Karpas-422 (cell line): Measurements from ENCODE around the gene C11orf24. TPM values are rescaled to one million over a fixed set of nuclear protein-coding genes. Genes with fewer than 3 reads are reported as not detected.
A peak's percentile ranks its signal among the peaks of the same experiment; 100 is the strongest.

Source experiments
- DNase-seq: peaks from one replicate; pipeline ENCODE4 v3.0.0-alpha.2; 2015
- H2AFZ ChIP-seq: fragments of 200-600 bp; sonication (generic); 2 replicates; pipeline ENCODE4 v1.6.1; 2014; ENCODE audit warnings: antibody characterized with exemption, low read length, mixed read lengths
- H3K27ac ChIP-seq: fragments of 200-600 bp; sonication (generic); 2 replicates; pipeline ENCODE4 v1.5.1; 2014; ENCODE audit warnings: mild to moderate bottlenecking, low read length, moderate library complexity
- H3K27me3 ChIP-seq: fragments of 200-600 bp; sonication (generic); 2 replicates; pipeline ENCODE4 v1.6.1; 2014; ENCODE audit warnings: low read length, mixed read lengths
- H3K36me3 ChIP-seq: fragments of 200-600 bp; sonication (generic); 2 replicates; pipeline ENCODE4 v1.6.1; 2014; ENCODE audit warnings: low read length, mixed read lengths; ENCODE audit not compliant: insufficient read depth
- H3K4me1 ChIP-seq: fragments of 200-600 bp; sonication (generic); 2 replicates; pipeline ENCODE4 v1.6.1; 2014; ENCODE audit warnings: mild to moderate bottlenecking, low read length, mixed read lengths
- H3K4me2 ChIP-seq: fragments of 200-600 bp; sonication (generic); 2 replicates; pipeline ENCODE4 v1.6.1; 2014; ENCODE audit warnings: low read length, low read depth, mild to moderate bottlenecking; ENCODE audit not compliant: poor library complexity, severe bottlenecking
- H3K4me3 ChIP-seq: fragments of 200-600 bp; sonication (generic); 2 replicates; pipeline ENCODE4 v1.5.1; 2014; ENCODE audit warnings: mild to moderate bottlenecking, antibody characterized with exemption, low read length, mixed read lengths
- H3K79me2 ChIP-seq: fragments of 200-600 bp; sonication (generic); 2 replicates; pipeline ENCODE4 v1.6.1; 2014; ENCODE audit warnings: mild to moderate bottlenecking, low read length, mixed read lengths
- H3K9ac ChIP-seq: fragments of 200-600 bp; sonication (generic); 2 replicates; pipeline ENCODE4 v1.6.0; 2014; ENCODE audit warnings: low read length
- H3K9me2 ChIP-seq: fragments of 200-600 bp; sonication (generic), shearing (Covaris generic); replicated peaks from 2 replicates; pipeline ENCODE4 v1.6.0; 2014; ENCODE audit warnings: mild to moderate bottlenecking, low read length, moderate library complexity; ENCODE audit not compliant: insufficient read depth
- H3K9me3 ChIP-seq: fragments of 300-700, 200-600 bp; sonication (generic); 2 replicates; pipeline ENCODE4 v1.6.1; 2014; ENCODE audit warnings: low read length, mixed read lengths
- H4K20me1 ChIP-seq: fragments of 200-600 bp; sonication (generic); 2 replicates; pipeline ENCODE4 v1.6.1; 2014; ENCODE audit warnings: mild to moderate bottlenecking, antibody characterized with exemption, low read length, low read depth; ENCODE audit not compliant: insufficient read depth
- total RNA-seq: library from RNA; depleted of rRNA; stranded (reverse); fragments of >200 nt; shearing (Covaris generic); gene quantifications from 2 replicates; pipeline ENCODE4 v1.2.3, GENCODE V29; 2014; ENCODE audit warnings: low replicate concordance

Gene C11orf24
- total RNA-seq, 1 experiment from 2014 or later = 25.4 TPM

DNA sequence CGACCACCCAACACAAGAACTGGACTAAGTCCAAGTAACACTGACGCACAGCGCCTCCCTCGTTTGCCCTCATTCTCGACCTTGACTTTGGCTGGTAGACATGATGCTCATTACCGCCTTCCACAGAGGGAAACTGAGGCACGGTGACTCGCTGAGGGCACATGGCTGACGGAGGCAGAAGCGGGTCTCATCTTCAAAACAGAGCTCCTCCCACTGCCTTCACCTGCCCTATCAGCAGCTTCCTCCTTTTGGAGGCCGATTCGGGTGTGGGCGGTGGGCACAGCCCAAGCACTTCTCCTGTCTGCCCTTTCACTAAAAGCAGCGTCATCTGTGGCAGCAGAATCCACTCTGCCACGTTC is 56.7 kb downstream of the C11orf24 start:
- Histone ChIP-seq H3K9me3 (no peaks in the 10 kb centered on the region), H3K4me2 (no peak overlapping the region), H4K20me1 (peaks cover 24% of the 10 kb centered on the region), H3K9me2 (no peaks in the 10 kb centered on the region), H3K4me1 (peaks cover 22% of the 10 kb centered on the region), H3K9ac (no peak overlapping the region), H3K36me3 (no peaks in the 10 kb centered on the region), H2AFZ (no peak overlapping the region), H3K27me3 (no peaks in the 10 kb centered on the region), H3K27ac (no peak overlapping the region), H3K79me2 (peaks cover 23% of the 10 kb centered on the region), H3K4me3 (no peak overlapping the region)
- DNase-seq = peak; percentile 57

DNA sequence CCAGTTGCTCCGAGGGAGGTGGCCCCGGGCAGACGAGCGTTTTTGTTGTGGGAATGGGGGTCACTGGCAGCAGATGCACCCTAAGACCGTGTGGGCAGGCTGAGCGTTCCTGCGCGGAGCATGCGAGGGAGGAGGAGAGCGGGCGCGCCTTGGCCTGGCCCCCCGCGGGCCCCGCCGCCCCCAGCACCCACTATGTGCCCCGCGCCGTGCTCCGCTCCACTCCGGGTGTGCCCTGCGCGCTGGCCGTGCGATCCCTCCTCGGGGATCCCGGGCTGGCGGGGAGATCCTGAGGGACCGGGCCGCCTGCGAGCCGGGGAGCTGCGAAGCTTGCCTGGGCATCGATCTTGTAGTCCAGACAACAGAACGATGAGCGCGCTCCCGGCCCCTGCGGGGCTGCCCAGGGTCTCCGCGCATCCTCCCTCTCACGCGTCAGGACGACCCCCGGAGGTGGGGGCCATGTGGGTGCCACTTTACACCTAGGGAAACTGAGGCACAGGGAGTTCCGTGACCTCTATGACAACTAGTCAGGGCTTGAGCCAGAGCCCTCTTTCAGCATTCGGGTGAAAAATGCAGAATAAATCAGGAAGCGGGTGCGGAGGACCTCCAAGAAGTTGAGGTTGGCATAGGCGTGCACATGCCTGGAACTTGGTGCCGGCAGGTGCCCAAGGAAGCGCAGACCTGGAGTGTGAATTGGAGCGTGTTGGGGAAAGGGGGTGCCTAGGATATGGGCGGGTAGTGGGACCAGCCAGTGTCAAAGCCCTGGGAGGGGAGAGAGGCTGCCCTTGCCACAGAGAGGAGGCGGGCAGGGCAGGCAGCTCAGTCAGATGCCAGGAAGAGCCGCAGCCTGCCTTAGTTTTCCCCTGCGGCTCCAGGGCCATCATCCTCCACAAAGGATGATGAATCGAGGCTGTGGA is 57.3 kb downstream of the C11orf24 start:
- Histone ChIP-seq H3K9me3 (no peaks in the 10 kb centered on the region), H2AFZ (peak overlapping the region; percentile 96), H3K4me2 (peak overlapping the region; percentile 92), H3K79me2 (peaks cover 23% of the 10 kb centered on the region), H3K9ac (peak overlapping the region; percentile 80), H3K27ac (no peak overlapping the region), H3K4me1 (peaks cover 23% of the 10 kb centered on the region), H3K27me3 (no peaks in the 10 kb centered on the region), H3K9me2 (no peaks in the 10 kb centered on the region), H3K36me3 (no peaks in the 10 kb centered on the region), H4K20me1 (peaks cover 31% of the 10 kb centered on the region), H3K4me3 (peak overlapping the region; percentile 74)
- DNase-seq = no peak

GRCh38 chr11:68213555-68214172 is 58.1 kb downstream of the C11orf24 start:
- peak overlapping the region; percentile 71; the same call in 1 of the 2 replicates for H3K27ac ChIP-seq
- DNase-seq = peak; percentile 96
- H3K36me3 ChIP-seq = no peaks in the 10 kb centered on the region
- peak overlapping the region; percentile 74 for H3K4me3 ChIP-seq
- H3K27me3 ChIP-seq = no peaks in the 10 kb centered on the region
- peaks cover 31% of the 10 kb centered on the region for H3K79me2 ChIP-seq
- peak overlapping the region; percentile 80 for H3K9ac ChIP-seq
- H4K20me1 ChIP-seq = peaks cover 38% of the 10 kb centered on the region
- H3K9me3 ChIP-seq = no peaks in the 10 kb centered on the region
- H2AFZ ChIP-seq = peak overlapping the region; percentile 96
- H3K4me1 ChIP-seq = peaks cover 28% of the 10 kb centered on the region
- H3K9me2 ChIP-seq = no peaks in the 10 kb centered on the region
- peak overlapping the region; percentile 92 for H3K4me2 ChIP-seq

DNA sequence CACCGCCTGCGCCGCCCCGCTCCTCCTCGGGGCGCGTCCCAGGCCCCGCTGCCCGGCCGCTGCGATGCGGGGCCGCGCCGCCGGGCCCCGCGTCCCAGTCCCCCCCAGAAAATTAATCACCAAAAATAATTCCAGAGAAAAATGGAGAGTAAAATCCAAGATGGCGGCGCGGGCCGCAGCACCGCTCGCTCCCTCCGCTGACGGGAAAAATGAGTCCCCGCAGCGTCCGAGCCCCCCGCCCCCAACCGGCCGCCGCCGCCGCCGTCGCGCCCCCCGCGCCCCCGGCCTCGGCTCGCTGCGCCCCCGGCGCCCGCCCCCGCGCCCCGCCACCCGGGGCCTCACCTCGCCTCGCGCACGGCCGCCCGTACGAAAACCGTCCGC is 58.6 kb downstream of the C11orf24 start, which contains the start of gene KMT5B:
KMT5B (minus strand) TSS at position 162 of the 381 bp plus-strand sequence. CDS start 23,220 bp downstream, outside the sequence.
- peak within 1 kb of the TSS; percentile 96 for H2AFZ ChIP-seq
- H3K9ac ChIP-seq = peak within 1 kb of the TSS; percentile 86
- H3K27ac ChIP-seq = peak within 1 kb of the TSS; percentile 71; the same call in 1 of the 2 replicates
- H3K27me3 ChIP-seq = no peaks in the 10 kb centered on the region
- H3K4me2 ChIP-seq = peak within 1 kb of the TSS; percentile 92
- H3K36me3 ChIP-seq = no peaks in the 10 kb centered on the region
- H3K9me2 ChIP-seq = no peaks in the 10 kb centered on the region
- peaks cover 36% of the 10 kb centered on the region for H3K79me2 ChIP-seq
- peaks cover 43% of the 10 kb centered on the region for H4K20me1 ChIP-seq
- H3K4me1 ChIP-seq = peaks cover 28% of the 10 kb centered on the region
- DNase-seq = peak; percentile 89
- no peaks in the 10 kb centered on the region for H3K9me3 ChIP-seq
- peak within 1 kb of the TSS; percentile 85 for H3K4me3 ChIP-seq

DNA sequence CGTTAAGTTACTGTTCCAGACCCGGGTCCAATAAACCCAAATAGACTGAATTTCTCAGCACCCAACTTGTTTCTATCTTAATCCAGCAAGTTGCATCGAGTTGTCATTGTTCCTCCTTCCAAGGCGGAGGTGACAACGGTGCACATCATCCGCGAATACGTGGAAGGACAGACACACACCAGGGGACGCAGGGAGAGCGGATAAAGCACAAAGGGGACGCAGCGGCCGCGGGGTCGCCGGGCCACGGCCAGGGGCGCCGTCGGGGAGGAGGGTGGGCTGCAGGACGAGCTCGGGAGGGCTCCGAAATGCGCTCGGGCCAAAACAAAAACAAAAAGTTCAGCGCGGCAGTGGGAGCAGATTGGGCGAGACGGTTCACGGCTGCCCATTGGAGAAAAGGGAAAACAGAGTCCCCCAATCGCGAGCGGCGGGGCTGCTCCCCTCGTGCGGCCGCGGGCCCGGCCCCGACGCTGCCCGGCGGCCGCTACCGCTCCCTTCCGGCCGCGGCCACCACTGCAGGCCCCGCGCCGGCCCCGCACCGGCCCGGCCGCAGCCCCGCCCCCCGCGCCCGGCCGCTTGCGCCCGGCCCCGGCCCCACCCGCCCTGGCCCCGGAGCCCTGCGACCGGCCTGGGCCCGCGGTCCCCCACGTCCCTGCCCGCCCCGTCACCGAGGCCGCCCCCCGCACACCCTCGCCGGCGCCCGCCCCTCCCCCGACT is 59.2 kb downstream of the C11orf24 start:
- Histone ChIP-seq H2AFZ (no peak overlapping the region), H3K9me2 (no peaks in the 10 kb centered on the region), H3K4me2 (peak overlapping the region; percentile 84), H4K20me1 (peaks cover 43% of the 10 kb centered on the region), H3K27ac (no peak overlapping the region), H3K27me3 (no peaks in the 10 kb centered on the region), H3K4me3 (peak overlapping the region; percentile 85), H3K9me3 (no peaks in the 10 kb centered on the region), H3K79me2 (peaks cover 36% of the 10 kb centered on the region), H3K9ac (peak overlapping the region; percentile 86), H3K4me1 (peaks cover 28% of the 10 kb centered on the region), H3K36me3 (no peaks in the 10 kb centered on the region)
- DNase-seq = peak; percentile 84

DNA sequence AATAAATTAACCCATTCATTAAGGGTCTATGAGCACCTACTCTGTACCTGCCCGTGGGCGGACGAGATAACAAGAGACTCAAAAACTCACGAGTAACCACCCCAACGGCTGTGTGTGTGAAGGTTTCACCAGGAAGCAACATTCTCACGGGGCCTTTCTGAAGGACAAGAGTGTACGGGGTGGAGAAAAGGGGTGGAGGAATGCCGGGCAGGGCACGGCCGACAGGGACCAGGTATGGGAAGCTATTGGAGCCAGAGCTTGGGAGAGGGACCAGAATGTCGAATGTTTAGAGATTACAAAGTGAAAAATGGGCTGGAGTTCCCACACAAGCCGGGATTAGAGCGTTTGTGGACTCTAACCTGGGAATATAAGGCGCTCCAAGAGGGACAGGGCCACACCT is 60.2 kb downstream of the C11orf24 start:
- Histone ChIP-seq H3K36me3 (no peaks in the 10 kb centered on the region), H3K4me1 (peaks cover 28% of the 10 kb centered on the region), H4K20me1 (peaks cover 43% of the 10 kb centered on the region), H3K4me2 (peak overlapping the region; percentile 84), H3K9me2 (no peaks in the 10 kb centered on the region), H2AFZ (no peak overlapping the region), H3K79me2 (peaks cover 36% of the 10 kb centered on the region), H3K9ac (peak overlapping the region; percentile 86; the same call in 1 of the 2 replicates), H3K27me3 (no peaks in the 10 kb centered on the region), H3K4me3 (peak overlapping the region; percentile 85), H3K9me3 (no peaks in the 10 kb centered on the region), H3K27ac (no peak overlapping the region)
- DNase-seq = no peak
